Activated naive CD4-positive, alpha-beta T cell treated with anti-CD3 and anti-CD28 coated beads, Interleukin-2, amount 10 ng/mL, durations not matched to agents 7 days and 5 days (primary cell): Measurements from ENCODE around the gene OPRD1.
A peak's percentile ranks its signal among the peaks of the same experiment; 100 is the strongest.
"Not testable (repeated sequence)": the region's sequence is repeated elsewhere in the genome, so short reads cannot be mapped to it uniquely, and the experiment has no call there.

Experiments
- CTCF ChIA-PET: fragments of 350-600 bp; sonication (Branson Sonifier 250); formaldehyde crosslinking; loops from one replicate; lab custom pipeline; 2021; ENCODE audit warnings: antibody characterized with exemption; lab: Charles Lee
- DNase-seq: peaks from one replicate; pipeline ENCODE4 v3.0.0-alpha.2; 2020
- H3K27ac Mint-ChIP-seq: one replicate; pipeline ENCODE4 v1.8.0; 2021; ENCODE audit warnings: mild to moderate bottlenecking, moderate library complexity, mixed read lengths
- H3K27me3 Mint-ChIP-seq: one replicate; pipeline ENCODE4 v1.8.0; 2021; ENCODE audit warnings: mild to moderate bottlenecking, mixed read lengths
- H3K36me3 Mint-ChIP-seq: one replicate; pipeline ENCODE4 v1.8.0; 2021; ENCODE audit warnings: mixed read lengths
- H3K4me1 Mint-ChIP-seq: one replicate; pipeline ENCODE4 v1.8.0; 2021; ENCODE audit warnings: mixed read lengths
- H3K4me3 Mint-ChIP-seq: one replicate; pipeline ENCODE4 v1.8.0; 2021; ENCODE audit warnings: mild to moderate bottlenecking, moderate library complexity, mixed read lengths
- H3K9me3 Mint-ChIP-seq: one replicate; pipeline ENCODE4 v1.8.0; 2021; ENCODE audit warnings: mixed read lengths

The OPRD1 gene

DNA sequence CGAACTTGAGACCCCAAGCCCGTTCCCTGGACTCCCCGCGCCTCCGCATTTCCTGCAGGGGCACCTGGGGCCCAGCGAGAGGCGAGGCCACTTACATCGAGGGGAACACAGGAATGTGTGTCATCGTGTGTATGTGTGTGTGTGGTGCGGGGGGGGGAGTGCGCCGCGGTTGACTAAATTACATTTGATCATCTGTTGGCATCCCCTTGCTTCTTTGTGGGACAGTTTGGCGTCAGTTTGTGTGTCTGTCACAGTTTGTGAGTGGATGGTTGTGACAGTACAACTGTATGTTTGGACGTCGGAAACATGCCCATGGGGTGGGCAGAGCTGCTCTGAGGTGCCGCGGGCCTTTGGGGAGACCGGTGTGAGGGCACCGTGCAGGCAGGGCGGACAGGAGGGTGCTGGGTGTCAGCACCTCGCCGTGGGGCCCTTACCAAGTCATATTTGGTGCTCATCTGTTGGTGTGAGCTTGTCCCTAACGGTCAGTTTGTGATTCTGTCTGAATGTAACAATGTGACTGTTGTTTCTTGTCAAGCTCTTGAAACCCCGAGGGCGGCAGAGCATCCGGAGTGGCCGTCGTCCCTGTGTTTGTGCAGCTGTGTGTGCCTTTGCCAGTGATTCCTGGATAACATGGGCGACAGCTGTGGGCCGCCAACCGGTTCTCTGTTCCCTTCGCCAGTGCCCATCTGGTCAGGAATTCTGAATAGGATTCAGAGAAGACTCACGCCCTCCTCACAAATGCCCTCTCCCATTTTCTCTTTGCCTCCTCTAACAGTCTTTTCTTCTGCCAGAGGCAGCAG, 899 bp downstream of the OPRD1 start:
- DNase-seq: no peak
- CTCF ChIA-PET: no interaction called here
- H3K27me3 Mint-ChIP-seq: peaks cover 89% of the 10 kb centered on the region

DNA sequence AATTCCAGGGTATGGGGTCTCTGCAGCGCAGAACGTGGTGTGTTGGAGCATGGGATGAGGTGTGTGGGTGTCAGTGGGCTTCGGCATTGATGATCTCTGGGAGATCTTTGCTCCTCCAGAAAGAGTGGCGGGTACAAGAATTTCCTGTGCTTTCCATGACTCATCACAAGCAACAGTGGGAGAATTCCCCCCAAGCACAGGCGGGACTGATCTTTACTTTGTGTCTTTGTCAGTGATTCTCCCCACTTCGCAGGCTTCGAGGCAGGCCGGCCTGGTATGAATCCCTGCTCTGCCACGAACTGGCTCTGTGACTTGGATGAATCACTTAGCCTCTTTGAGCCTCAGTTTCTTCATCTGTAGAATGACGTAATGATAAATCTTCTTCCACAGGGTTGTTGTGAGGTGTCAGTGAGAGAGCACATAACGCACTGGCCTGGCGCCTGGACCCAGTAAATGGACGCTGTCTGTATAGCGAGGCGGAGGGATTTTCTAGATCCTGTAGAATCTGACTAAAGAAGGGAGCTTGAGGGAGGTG, 2.0 kb downstream of the OPRD1 start:
- Mint-ChIP-seq H3K27ac (no peak overlapping the region), H3K9me3 (no peaks in the 10 kb centered on the region), H3K36me3 (no peaks in the 10 kb centered on the region), H3K4me3 (no peak overlapping the region), H3K4me1 (peaks cover 3% of the 10 kb centered on the region), H3K27me3 (peaks cover 95% of the 10 kb centered on the region)
- CTCF ChIA-PET: interaction anchor here (0.6 to 1.1 kb wide), 2 partner anchors 29 to 93 kb away, joined by 3 to 6 read pairs; no protein-coding TSS in a partner anchor
- DNase-seq: no peak

More for the DNA sequence above, 899 bp downstream of the OPRD1 start:
- no peaks in the 10 kb centered on the region for H3K9me3 Mint-ChIP-seq
- H3K36me3 Mint-ChIP-seq: no peaks in the 10 kb centered on the region
- no peak overlapping the region for H3K4me3 Mint-ChIP-seq
- H3K4me1 Mint-ChIP-seq: peaks cover 3% of the 10 kb centered on the region
- H3K27ac Mint-ChIP-seq: no peak overlapping the region

DNA sequence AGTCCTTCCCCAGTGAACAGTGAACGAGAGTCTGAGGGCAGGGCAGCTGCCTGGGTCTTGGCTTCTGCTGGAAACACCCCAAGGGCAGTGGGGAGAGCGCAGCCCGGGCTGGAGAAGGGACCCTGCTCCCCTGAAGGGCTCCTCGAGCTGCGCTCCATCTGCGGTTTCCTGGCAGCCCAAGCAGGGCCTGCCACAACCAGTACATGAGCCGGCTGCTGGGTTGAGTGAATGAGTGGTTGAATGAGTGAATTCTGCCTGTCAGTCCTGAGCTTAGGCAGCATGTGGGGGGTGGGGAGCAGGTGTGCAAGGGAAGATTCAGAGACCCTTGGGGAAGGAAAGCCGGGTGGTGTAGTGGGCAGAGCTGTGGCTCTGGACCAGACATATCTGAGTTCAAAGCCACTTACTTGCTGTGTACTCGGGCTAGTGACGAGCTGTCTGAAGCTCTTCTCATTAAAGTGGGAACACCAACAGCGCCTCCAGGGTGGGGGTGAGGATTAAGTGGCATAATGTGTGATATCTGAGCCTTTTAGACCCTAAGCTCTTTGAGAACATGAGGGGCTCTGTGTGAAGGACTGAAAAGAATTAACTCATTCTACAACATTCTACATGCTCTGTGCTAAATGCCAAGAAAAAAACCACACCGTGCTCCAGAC, 3.7 kb downstream of the OPRD1 start:
- H3K36me3 Mint-ChIP-seq: no peaks in the 10 kb centered on the region
- CTCF ChIA-PET: interaction anchor here (0.5 to 1.1 kb wide), 2 partner anchors 38 to 59 kb away, joined by 3 read pairs; no protein-coding TSS in a partner anchor
- H3K4me3 Mint-ChIP-seq: no peak overlapping the region
- H3K9me3 Mint-ChIP-seq: no peaks in the 10 kb centered on the region
- peaks cover 3% of the 10 kb centered on the region for H3K4me1 Mint-ChIP-seq
- peak; percentile 33 for DNase-seq
- no peak overlapping the region for H3K27ac Mint-ChIP-seq
- peaks cover 88% of the 10 kb centered on the region for H3K27me3 Mint-ChIP-seq

DNA sequence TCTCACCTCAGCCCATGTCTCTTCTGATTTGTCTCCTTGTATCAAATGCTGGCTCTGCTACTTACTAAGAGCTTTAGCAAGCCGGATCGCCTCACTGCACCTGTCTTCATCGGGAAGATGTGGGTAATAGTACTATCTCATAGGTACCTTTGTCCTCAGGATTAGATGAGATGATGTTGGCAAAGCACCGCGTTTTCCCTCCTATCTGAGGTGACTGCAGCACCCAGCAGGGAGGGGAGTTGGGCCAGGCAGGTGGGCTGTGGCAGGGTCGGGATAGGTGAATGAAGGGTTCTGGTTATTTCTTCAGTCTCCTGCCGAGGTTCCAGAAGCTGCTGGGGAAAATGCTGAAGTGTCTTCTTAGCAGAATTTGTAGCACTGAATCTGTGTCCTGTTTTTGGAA, 5.2 kb downstream of the OPRD1 start:
- Mint-ChIP-seq H3K9me3 (no peaks in the 10 kb centered on the region), H3K36me3 (no peaks in the 10 kb centered on the region), H3K27ac (no peak overlapping the region), H3K4me3 (no peak overlapping the region), H3K27me3 (peaks cover 77% of the 10 kb centered on the region), H3K4me1 (no peaks in the 10 kb centered on the region)
- no peak for DNase-seq
- CTCF ChIA-PET: no interaction called here

DNA sequence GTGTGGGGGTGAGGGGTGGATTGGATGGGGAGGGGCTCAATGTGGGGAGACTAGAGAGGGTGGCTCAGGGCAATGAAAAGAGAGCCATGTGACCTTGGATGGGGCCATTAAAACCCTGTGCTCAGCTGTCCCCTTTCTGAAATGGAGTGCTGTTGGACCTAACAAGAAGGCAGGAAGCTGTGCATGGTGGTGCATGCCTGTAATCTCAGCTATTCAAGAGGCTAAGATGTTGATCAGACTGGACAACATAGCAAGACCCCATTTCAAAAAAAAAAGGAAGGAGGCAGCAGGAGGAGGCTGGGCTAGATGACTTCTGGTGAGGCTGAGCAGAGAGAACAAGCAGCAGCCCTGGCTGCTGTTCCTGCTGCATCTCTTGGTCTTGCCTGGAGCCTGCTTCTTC, 7.0 kb downstream of the OPRD1 start:
- H3K27me3 Mint-ChIP-seq: peaks cover 62% of the 10 kb centered on the region
- no peaks in the 10 kb centered on the region for H3K9me3 Mint-ChIP-seq
- no peaks in the 10 kb centered on the region for H3K36me3 Mint-ChIP-seq
- H3K27ac Mint-ChIP-seq: no peak overlapping the region
- no peaks in the 10 kb centered on the region for H3K4me1 Mint-ChIP-seq
- DNase-seq: no peak
- no peak overlapping the region for H3K4me3 Mint-ChIP-seq
- CTCF ChIA-PET: no interaction called here

DNA sequence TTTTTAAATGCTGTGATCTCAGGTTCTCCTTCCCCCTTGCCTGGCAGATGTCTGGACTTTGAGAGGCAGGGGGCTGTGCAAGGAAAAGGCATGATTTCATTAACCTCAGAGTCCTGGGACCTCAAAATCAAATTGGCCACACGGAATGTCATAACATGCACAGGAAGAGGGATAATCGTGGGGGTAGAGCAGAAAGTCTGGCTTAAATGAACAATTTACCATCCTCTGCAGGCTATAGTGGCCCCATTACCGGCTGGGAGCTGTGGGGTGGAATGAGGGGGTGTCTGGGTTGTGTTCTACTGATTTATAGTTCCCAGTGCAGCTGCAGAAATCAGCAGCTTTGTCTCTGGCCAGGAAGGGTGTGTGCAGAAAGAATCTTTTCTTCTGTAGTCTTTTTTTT, 10.8 kb downstream of the OPRD1 start:
- no peaks in the 10 kb centered on the region for H3K4me1 Mint-ChIP-seq
- no peak overlapping the region for H3K4me3 Mint-ChIP-seq
- no peaks in the 10 kb centered on the region for H3K9me3 Mint-ChIP-seq
- no peak overlapping the region for H3K27ac Mint-ChIP-seq
- DNase-seq: no peak
- CTCF ChIA-PET: interaction anchor here (0.8 kb wide), 1 partner anchor 8 kb away, joined by 4 read pairs; no protein-coding TSS in a partner anchor
- H3K27me3 Mint-ChIP-seq: peaks cover 31% of the 10 kb centered on the region
- no peaks in the 10 kb centered on the region for H3K36me3 Mint-ChIP-seq

DNA sequence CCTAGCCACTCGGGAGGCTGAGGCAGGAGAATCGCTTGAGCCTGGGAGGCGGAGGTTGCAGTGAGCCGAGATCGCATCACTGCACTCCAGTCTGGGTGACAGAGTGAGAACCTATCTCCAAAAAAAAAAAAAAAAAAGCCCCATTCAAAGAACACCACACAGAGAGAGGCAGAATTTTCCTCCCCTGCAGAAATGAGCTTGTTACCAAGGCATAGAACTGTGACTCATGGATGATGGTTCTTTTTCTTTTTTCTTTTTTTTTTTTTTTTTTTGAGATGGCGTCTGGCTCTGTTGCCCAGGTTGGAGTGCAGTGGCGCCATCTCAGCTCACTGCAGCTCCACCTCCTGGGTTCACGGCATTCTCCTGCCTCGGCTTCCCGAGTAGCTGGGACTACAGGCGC, 12.1 kb downstream of the OPRD1 start:
- DNase-seq, H3K27ac Mint-ChIP-seq: not testable (repeated sequence)

DNA sequence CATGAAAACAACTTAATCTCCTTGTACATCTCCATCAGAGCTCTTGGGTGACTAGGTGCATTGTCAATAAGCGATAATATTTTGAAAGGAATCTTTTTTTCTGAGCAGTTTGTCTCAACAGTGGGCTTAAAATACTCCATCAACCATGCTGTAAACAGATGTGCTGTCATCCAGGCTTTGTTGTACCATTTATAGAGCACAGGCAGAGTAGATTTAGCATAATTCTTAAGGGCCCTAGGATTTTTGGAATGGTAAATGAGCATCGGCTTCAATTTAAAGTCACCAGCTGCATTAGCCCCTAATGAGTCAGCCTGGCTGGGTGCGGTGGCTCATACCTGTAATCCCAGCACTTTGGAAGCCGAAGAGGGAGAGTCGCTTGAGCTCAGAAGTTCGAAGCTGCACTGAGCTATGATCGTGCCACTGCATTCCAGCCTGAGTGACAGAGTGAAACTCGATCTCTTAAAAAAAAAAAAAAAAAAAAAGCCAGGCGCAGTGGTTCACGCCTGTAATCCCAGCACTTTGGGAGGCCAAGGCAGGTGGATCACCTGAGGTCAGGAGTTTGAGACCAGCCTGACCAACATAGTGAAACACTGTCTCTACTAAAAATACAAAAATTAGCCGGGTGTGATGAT, 16.4 kb downstream of the OPRD1 start:
- peaks cover 19% of the 10 kb centered on the region for H3K27me3 Mint-ChIP-seq
- H3K36me3 Mint-ChIP-seq, CTCF ChIA-PET, H3K4me3 Mint-ChIP-seq, H3K9me3 Mint-ChIP-seq, H3K27ac Mint-ChIP-seq, DNase-seq, H3K4me1 Mint-ChIP-seq: not testable (repeated sequence)

More for the DNA sequence above, 12.1 kb downstream of the OPRD1 start:
- H3K9me3 Mint-ChIP-seq, H3K4me1 Mint-ChIP-seq, H3K36me3 Mint-ChIP-seq, H3K4me3 Mint-ChIP-seq, CTCF ChIA-PET: not testable (repeated sequence)
- peaks cover 23% of the 10 kb centered on the region for H3K27me3 Mint-ChIP-seq

DNA sequence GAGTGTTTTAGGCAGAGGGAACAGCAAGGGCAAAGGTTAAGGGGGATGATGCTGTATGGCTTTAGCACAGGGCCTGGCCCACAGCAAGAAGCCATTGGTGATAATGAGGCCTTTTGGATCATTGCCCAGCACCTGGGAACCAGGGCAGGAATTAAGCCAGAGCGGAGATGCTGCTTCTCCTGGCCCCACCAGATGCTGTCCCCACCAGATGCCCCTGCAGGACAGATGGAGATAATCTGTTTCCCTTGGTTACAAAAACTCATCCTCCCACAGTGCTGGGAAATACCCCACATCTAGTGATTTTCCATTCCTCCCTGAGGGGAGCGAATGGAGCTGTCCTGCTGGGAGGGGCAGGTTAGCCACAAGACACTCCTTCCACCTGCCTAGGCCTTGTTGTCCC, 18.8 kb downstream of the OPRD1 start:
- H3K4me1 Mint-ChIP-seq: no peaks in the 10 kb centered on the region
- DNase-seq: no peak
- H3K4me3 Mint-ChIP-seq: no peak overlapping the region
- H3K27me3 Mint-ChIP-seq: peaks cover 25% of the 10 kb centered on the region
- H3K27ac Mint-ChIP-seq: no peak overlapping the region
- H3K9me3 Mint-ChIP-seq: no peaks in the 10 kb centered on the region
- no peaks in the 10 kb centered on the region for H3K36me3 Mint-ChIP-seq
- CTCF ChIA-PET: no interaction called here

DNA sequence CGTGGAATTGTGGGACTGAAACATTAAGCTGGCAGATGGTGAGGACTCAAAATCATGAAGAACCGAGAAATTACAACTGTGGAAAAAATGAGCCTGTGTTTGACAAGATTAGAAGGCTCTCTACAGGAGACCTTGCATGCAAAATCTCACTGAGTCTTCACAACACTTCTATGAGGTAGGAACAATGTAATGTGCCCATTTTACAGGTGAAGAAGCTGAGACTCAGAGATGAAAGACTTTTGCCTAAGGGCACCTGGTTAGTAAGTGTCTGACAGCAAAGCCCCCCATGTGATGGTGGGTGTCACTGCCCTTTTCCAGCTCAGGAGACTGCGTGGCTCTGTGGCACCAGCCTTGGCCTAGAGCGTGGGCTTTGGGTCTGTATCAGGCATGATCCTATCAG, 21.0 kb downstream of the OPRD1 start:
- DNase-seq: no peak
- no peak overlapping the region for H3K4me3 Mint-ChIP-seq
- no peaks in the 10 kb centered on the region for H3K36me3 Mint-ChIP-seq
- no peak overlapping the region for H3K27ac Mint-ChIP-seq
- peaks cover 30% of the 10 kb centered on the region for H3K27me3 Mint-ChIP-seq
- no peaks in the 10 kb centered on the region for H3K9me3 Mint-ChIP-seq
- CTCF ChIA-PET: interaction anchor here (0.6 kb wide), 1 partner anchor 145 kb away, joined by 4 read pairs; no protein-coding TSS in a partner anchor
- no peaks in the 10 kb centered on the region for H3K4me1 Mint-ChIP-seq

DNA sequence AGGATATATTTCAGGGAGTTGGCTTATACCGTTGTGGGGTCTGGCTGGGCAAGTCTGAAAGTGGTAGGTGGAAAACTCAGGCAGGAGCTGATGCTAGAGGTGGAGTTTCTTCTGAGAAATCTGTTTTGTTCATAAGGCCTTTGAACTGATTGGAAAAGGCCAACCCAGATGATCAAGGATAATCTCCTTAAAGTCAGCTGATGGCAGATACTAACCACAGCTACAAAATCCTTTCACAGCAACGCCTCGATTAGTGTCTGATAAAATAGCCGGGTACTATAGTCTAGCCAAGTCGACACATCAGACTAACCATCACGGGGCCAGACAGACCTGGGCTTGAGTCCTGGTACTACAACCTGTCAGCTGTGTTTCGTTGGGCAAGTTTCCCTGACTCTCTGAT, 21.4 kb downstream of the OPRD1 start:
- CTCF ChIA-PET: interaction anchor here (0.6 kb wide), 1 partner anchor 145 kb away, joined by 4 read pairs; no protein-coding TSS in a partner anchor
- Mint-ChIP-seq H3K36me3 (no peaks in the 10 kb centered on the region), H3K4me1 (no peaks in the 10 kb centered on the region), H3K27ac (no peak overlapping the region), H3K4me3 (no peak overlapping the region), H3K9me3 (no peaks in the 10 kb centered on the region), H3K27me3 (peaks cover 35% of the 10 kb centered on the region)
- DNase-seq: no peak

DNA sequence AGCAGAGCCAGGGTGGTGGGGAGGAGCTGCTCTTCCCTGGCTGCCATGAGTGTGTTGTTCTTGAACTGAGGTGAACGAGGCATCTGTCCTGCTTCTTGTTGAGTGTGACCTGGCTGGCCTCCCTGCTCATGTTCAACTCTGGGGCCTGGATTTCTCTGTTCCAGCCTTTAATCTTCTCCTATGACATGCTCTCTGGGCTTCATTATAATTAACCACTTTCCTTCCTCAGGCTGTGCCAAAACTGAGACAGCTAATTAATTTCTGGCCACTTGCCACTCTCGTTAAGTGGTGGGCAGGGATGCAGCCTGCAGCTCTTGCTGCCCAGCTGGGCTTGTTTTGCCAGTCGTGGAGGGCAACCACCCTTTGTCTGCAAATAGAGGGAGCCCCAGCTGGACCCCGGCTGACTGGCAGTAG, 23.3 kb downstream of the OPRD1 start:
- Mint-ChIP-seq H3K4me1 (no peaks in the 10 kb centered on the region), H3K27me3 (peaks cover 44% of the 10 kb centered on the region), H3K27ac (no peak overlapping the region), H3K36me3 (no peaks in the 10 kb centered on the region), H3K4me3 (no peak overlapping the region), H3K9me3 (no peaks in the 10 kb centered on the region)
- DNase-seq: no peak
- CTCF ChIA-PET: interaction anchor here (0.6 kb wide), 1 partner anchor 8 kb away, joined by 3 read pairs; no protein-coding TSS in a partner anchor

DNA sequence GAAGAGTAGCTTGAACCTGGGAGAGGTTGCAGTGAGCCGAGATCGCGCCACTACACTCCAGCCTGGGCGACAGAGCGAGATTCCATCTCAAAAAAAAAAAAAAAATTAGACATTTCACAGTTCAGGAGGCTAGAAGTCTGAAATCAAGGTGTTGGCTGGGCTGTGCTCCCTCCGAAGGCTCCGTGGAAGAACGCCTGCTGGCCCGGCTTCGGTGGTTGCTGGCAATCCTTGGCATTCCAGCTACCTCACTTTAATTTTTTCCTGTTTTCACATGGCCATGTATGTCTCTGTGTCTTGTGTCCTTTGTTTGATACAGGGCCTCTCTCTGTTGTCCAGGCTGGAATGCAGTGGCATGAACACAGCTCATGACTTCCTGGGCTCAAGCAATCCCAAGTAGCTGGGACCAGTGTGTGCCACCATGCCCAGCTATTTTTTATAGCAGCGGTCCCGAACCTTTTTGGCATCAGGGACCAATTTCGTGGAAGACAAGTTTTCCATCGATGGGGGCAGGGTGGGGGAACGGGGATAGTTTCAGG, 24.5 kb downstream of the OPRD1 start:
- CTCF ChIA-PET: no interaction called here
- Mint-ChIP-seq H3K4me3 (no peak overlapping the region), H3K9me3 (no peaks in the 10 kb centered on the region), H3K27me3 (peaks cover 41% of the 10 kb centered on the region), H3K27ac (no peak overlapping the region), H3K4me1 (no peaks in the 10 kb centered on the region), H3K36me3 (no peaks in the 10 kb centered on the region)
- DNase-seq: no peak
